ENCODE measurements around the gene INTS7. TPM values are rescaled to one million over a fixed set of nuclear protein-coding genes. Genes with fewer than 3 reads are reported as not detected.

Gene INTS7
- total and polyA plus RNA-seq, 2 experiments from 2014 or later, result 10.9 to 34.0 TPM

- TF ChIP-seq ETS1 (IDR thresholded peaks at IDR 0.05) (0 out of 2 replicates have a peak, but pooled peaks have one; percentile 42), EZH2 (IDR thresholded peaks at IDR 0.05; ENCODE audit: low read depth, unreplicated experiment) (no peak)
Observed at GRCh38 chr1:212035123-212035834, at the start of gene INTS7, which contains the start of gene DTL (continued).

- no peaks in the 10 kb centered on the region for H3K79me2 ChIP-seq (replicated peaks; ENCODE audit: insufficient read depth)
- H2AFZ ChIP-seq, result no peak overlapping the region
- Mint-ChIP-seq H3K27ac (no peak overlapping the region), H3K27me3 (ENCODE audit: insufficient read depth, low read depth, poor library complexity) (no peaks in the 10 kb centered on the region), H3K4me3 (no peak overlapping the region), H3K36me3 (ENCODE audit: low read depth) (peaks cover 30% of the 10 kb centered on the region; the same call in 2 of the 3 replicates), H3K4me1 (no peaks in the 10 kb centered on the region), H3K9me3 (no peaks in the 10 kb centered on the region)
- DNase-seq (ENCODE audit: low spot score), result no peak
- no peaks in the 10 kb centered on the region for H3K4me1 ChIP-seq (ENCODE audit: insufficient read depth)
- no peaks in the 10 kb centered on the region for H3F3A ChIP-seq (replicated peaks; ENCODE audit: low read depth)
- no peak for ATAC-seq
- peaks cover 73% of the 10 kb centered on the region for H3K36me3 ChIP-seq (ENCODE audit: insufficient read depth)
- no peaks in the 10 kb centered on the region for H3K27me3 ChIP-seq (ENCODE audit: insufficient read depth)
- H3K4me2 ChIP-seq, result no peak overlapping the region
- H3K27ac ChIP-seq (ENCODE audit: low read depth), result no peak overlapping the region
- H3K9me2 ChIP-seq (ENCODE audit: insufficient read depth), result no peaks in the 10 kb centered on the region
- no peak overlapping the region for H3K4me3 ChIP-seq
- no peak for TF ChIP-seq EZH2 (IDR thresholded peaks at IDR 0.05; ENCODE audit: low read depth, unreplicated experiment)
- no peak for TF ChIP-seq ZNF331 (CRISPR knock-in tag; IDR thresholded peaks at IDR 0.05; ENCODE audit: low read depth)
- TF ChIP-seq ZNF462 (CRISPR knock-in tag; IDR thresholded peaks at IDR 0.05), result no peak
- no peak for TF ChIP-seq NANOG (IDR thresholded peaks at IDR 0.05; ENCODE audit: borderline replicate concordance)
- no peak for TF ChIP-seq JUNB (IDR thresholded peaks at IDR 0.05; ENCODE audit: unreplicated experiment)
- no peak for TF ChIP-seq POLR2AphosphoS5 (IDR thresholded peaks at IDR 0.05; ENCODE audit: low read depth)
- TF ChIP-seq CREB1 (CRISPR knock-in tag; IDR thresholded peaks at IDR 0.05; ENCODE audit: low read depth), result no peak
- no peak for TF ChIP-seq REST (IDR thresholded peaks at IDR 0.05; ENCODE audit: unreplicated experiment)
- no peaks in the 10 kb centered on the region; the same call in none of the 2 replicates for H4K20me1 ChIP-seq (replicated peaks; ENCODE audit: insufficient read depth)
Observed at GRCh38 chr1:212082765-212083406, 47.5 kb upstream of the INTS7 start.

Measured in GM23338 (cell line).